Measurements from ENCODE around the gene NR3C1. TPM values are rescaled to one million over a fixed set of nuclear protein-coding genes. Genes with fewer than 3 reads are reported as not detected.

Gene NR3C1
- total RNA-seq, 1 experiment from 2014 or later: 17.5 TPM

DNA sequence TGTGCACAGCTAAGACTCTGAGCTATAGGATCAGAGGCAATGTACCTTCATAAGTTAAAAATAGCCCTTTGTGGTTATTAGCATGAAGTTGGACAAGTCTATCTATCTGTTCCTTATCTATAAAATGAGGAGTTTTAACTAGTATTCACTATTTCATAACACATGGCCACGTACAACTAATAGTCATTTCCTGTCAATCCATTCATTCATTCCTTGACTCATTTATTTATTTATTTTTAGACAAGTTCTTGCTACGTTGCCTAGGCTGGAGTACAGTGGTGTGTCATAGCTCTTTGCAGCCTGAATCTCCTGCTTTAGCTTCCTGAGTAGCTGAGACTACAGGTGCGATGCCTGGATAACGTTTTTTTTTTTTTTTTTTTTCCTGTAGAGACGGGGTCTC, 92.1 kb downstream of the NR3C1 start:
- CTCF ChIA-PET: interaction anchor here (0.7 kb wide), 1 partner anchor 62 kb away, joined by 7 read pairs; no protein-coding TSS in a partner anchor

DNA sequence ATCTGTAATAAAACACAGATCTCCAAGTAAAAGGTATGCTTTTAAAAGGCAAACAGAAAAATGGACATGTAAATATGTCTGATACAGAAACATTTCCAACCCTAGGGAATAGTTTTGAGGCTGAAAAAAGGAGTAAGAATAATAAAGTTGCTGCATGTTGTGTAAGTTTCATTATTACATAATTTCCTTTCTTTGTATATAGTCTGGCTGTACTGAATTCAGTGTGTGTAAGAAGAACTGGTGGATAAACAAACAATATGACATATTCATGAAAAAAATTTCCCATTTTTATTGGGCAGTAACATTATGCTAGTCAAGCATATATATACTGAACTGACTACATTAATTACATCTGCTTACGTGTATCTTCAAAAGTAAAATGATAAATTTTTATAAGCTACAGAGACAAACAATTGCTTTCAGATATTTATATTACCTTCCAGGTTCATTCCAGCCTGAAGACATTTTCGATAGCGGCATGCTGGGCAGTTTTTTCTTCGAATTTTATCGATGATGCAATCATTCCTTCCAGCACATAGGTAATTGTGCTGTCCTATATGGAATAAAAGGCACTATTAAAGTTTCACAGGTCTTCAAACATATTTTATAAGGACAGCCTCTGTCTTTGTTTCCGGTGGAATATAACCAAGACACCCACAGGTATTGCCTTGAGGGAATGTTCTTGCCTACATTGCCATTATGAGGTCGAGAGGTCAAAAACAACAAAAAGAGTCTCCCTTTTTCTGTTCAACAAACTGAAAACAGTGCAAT, 93.6 kb downstream of the NR3C1 start:
- no peaks in the 10 kb centered on the region for H3K4me1 Mint-ChIP-seq (ENCODE audit: low read depth, unreplicated experiment)
- POLR2A ChIA-PET: no interaction called here
- BruUV-seq (replicated peaks): no TSS peak
- TF ChIP-seq, protein P1, sequence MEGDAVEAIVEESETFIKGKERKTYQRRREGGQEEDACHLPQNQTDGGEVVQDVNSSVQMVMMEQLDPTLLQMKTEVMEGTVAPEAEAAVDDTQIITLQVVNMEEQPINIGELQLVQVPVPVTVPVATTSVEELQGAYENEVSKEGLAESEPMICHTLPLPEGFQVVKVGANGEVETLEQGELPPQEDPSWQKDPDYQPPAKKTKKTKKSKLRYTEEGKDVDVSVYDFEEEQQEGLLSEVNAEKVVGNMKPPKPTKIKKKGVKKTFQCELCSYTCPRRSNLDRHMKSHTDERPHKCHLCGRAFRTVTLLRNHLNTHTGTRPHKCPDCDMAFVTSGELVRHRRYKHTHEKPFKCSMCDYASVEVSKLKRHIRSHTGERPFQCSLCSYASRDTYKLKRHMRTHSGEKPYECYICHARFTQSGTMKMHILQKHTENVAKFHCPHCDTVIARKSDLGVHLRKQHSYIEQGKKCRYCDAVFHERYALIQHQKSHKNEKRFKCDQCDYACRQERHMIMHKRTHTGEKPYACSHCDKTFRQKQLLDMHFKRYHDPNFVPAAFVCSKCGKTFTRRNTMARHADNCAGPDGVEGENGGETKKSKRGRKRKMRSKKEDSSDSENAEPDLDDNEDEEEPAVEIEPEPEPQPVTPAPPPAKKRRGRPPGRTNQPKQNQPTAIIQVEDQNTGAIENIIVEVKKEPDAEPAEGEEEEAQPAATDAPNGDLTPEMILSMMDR (IDR thresholded peaks at IDR 0.05; ENCODE audit: insufficient read depth in 1 of 2, low read depth in 1 of 2, low read length in 1 of 2, severe bottlenecking in 1 of 2, unreplicated experiment in 1 of 2): no peak
- H3K27ac Mint-ChIP-seq (ENCODE audit: unreplicated experiment): no peak overlapping the region
- no peaks in the 10 kb centered on the region for H3K9me3 ChIP-seq
- no peak overlapping the region for H3K4me3 ChIP-seq (ENCODE audit: low read depth, low read length)
- DNase-seq: no peak
- H3K36me3 Mint-ChIP-seq (ENCODE audit: insufficient read depth, unreplicated experiment): peaks cover 7% of the 10 kb centered on the region
- H3K4me3 Mint-ChIP-seq (ENCODE audit: unreplicated experiment): no peak overlapping the region
- CTCF ChIA-PET: no interaction called here
- intact Hi-C loops (cut with micrococcal nuclease; ENCODE audit: unreplicated experiment): no loop called here
- no peaks in the 10 kb centered on the region for H3K36me3 ChIP-seq (ENCODE audit: control insufficient read depth, insufficient read depth, low read length)
- no peaks in the 10 kb centered on the region for H3K9me3 Mint-ChIP-seq (ENCODE audit: unreplicated experiment)
- H3K4me1 ChIP-seq: no peaks in the 10 kb centered on the region
- H3K27me3 ChIP-seq (replicated peaks; ENCODE audit: control insufficient read depth, insufficient read depth, low read length): no peaks in the 10 kb centered on the region
- no peaks in the 10 kb centered on the region for H3K27me3 Mint-ChIP-seq (ENCODE audit: insufficient read depth, unreplicated experiment)

More for the DNA sequence above, 92.1 kb downstream of the NR3C1 start:
- no peak for DNase-seq
- no peaks in the 10 kb centered on the region for H3K9me3 ChIP-seq
- Mint-ChIP-seq H3K4me1 (ENCODE audit: low read depth, unreplicated experiment) (no peaks in the 10 kb centered on the region), H3K36me3 (ENCODE audit: insufficient read depth, unreplicated experiment) (peaks cover 7% of the 10 kb centered on the region), H3K4me3 (ENCODE audit: unreplicated experiment) (no peak overlapping the region), H3K27me3 (ENCODE audit: insufficient read depth, unreplicated experiment) (no peaks in the 10 kb centered on the region), H3K9me3 (ENCODE audit: unreplicated experiment) (no peaks in the 10 kb centered on the region), H3K27ac (ENCODE audit: unreplicated experiment) (no peak overlapping the region)
- H3K4me3 ChIP-seq (ENCODE audit: low read depth, low read length): no peak overlapping the region
- intact Hi-C loops (cut with micrococcal nuclease; ENCODE audit: unreplicated experiment): no loop called here
- TF ChIP-seq, protein P1 (IDR thresholded peaks at IDR 0.05; ENCODE audit: insufficient read depth in 1 of 2, low read depth in 1 of 2, low read length in 1 of 2, severe bottlenecking in 1 of 2, unreplicated experiment in 1 of 2): no peak
- H3K36me3 ChIP-seq (ENCODE audit: control insufficient read depth, insufficient read depth, low read length): no peaks in the 10 kb centered on the region
- BruUV-seq (replicated peaks): no TSS peak
- H3K4me1 ChIP-seq: no peaks in the 10 kb centered on the region
- POLR2A ChIA-PET: no interaction called here
- H3K27me3 ChIP-seq (replicated peaks; ENCODE audit: control insufficient read depth, insufficient read depth, low read length): no peaks in the 10 kb centered on the region

DNA sequence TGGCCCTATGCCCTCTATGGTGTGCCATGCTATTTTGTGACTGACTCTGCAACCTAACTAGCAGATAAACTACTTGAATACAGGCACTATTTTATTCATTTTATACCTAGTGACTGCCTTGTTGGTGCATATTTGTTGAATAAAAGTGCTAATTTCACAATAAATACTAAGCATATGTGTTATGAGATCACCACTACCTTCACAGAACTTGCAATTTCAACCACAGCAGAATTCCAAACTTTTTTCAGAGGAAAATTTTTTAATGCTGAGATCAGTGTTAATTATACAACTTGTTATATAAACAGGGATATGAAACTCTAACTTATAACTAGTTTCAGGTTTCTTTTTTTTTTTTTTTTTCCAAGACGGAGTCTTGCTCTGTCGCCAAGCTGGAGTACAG, 94.8 kb downstream of the NR3C1 start:
- intact Hi-C loops (cut with micrococcal nuclease; ENCODE audit: unreplicated experiment): no loop called here
- ChIA-PET POLR2A (no interaction called here), CTCF (no interaction called here)
- Histone ChIP-seq H3K4me3 (ENCODE audit: low read depth, low read length) (no peak overlapping the region), H3K36me3 (ENCODE audit: control insufficient read depth, insufficient read depth, low read length) (no peaks in the 10 kb centered on the region), H3K4me1 (no peaks in the 10 kb centered on the region), H3K9me3 (no peaks in the 10 kb centered on the region), H3K27me3 (replicated peaks; ENCODE audit: control insufficient read depth, insufficient read depth, low read length) (no peaks in the 10 kb centered on the region)
- Mint-ChIP-seq H3K27ac (ENCODE audit: unreplicated experiment) (no peak overlapping the region), H3K4me1 (ENCODE audit: low read depth, unreplicated experiment) (no peaks in the 10 kb centered on the region), H3K27me3 (ENCODE audit: insufficient read depth, unreplicated experiment) (no peaks in the 10 kb centered on the region), H3K9me3 (ENCODE audit: unreplicated experiment) (no peaks in the 10 kb centered on the region), H3K36me3 (ENCODE audit: insufficient read depth, unreplicated experiment) (peaks cover 7% of the 10 kb centered on the region), H3K4me3 (ENCODE audit: unreplicated experiment) (no peak overlapping the region)
- TF ChIP-seq, protein P1 (IDR thresholded peaks at IDR 0.05; ENCODE audit: insufficient read depth in 1 of 2, low read depth in 1 of 2, low read length in 1 of 2, severe bottlenecking in 1 of 2, unreplicated experiment in 1 of 2): no peak
- no TSS peak for BruUV-seq (replicated peaks)
- DNase-seq: no peak
